Measurements from ENCODE around the gene EBLN1. TPM values are rescaled to one million over a fixed set of nuclear protein-coding genes. Genes with fewer than 3 reads are reported as not detected.
"Not testable (repeated sequence)": the region's sequence is repeated elsewhere in the genome, so short reads cannot be mapped to it uniquely, and the experiment has no call there.

The EBLN1 gene
- total RNA-seq, 2 experiments from 2014 or later = not detected

- POLR2A ChIA-PET = no interaction called here
- CTCF ChIA-PET = no interaction called here
- peaks cover 15% of the 10 kb centered on the region for H3K27me3 Mint-ChIP-seq (ENCODE audit: low read depth)
- no peak overlapping the region for H3K4me3 Mint-ChIP-seq
- no peak for ATAC-seq
- no peak for DNase-seq
- H3K36me3 Mint-ChIP-seq (ENCODE audit: low read depth) = peaks cover 5% of the 10 kb centered on the region
- H3K4me1 Mint-ChIP-seq (ENCODE audit: low read depth) = peaks cover 31% of the 10 kb centered on the region
- H3K9me3 Mint-ChIP-seq (ENCODE audit: insufficient read depth) = no peaks in the 10 kb centered on the region
- no peak overlapping the region for H3K27ac Mint-ChIP-seq
Observed at GRCh38 chr10:22226599-22226998, 8.8 kb upstream of the EBLN1 start.

GRCh38 chr10:22222236-22223190 is 4.7 kb upstream of the EBLN1 start:
- DNase-seq (no peak), ATAC-seq (no peak)
- Mint-ChIP-seq H3K27ac (no peak overlapping the region), H3K4me3 (no peak overlapping the region), H3K27me3 (ENCODE audit: low read depth) (peaks cover 12% of the 10 kb centered on the region), H3K9me3 (ENCODE audit: insufficient read depth) (no peaks in the 10 kb centered on the region), H3K36me3 (ENCODE audit: low read depth) (peaks cover 2% of the 10 kb centered on the region), H3K4me1 (ENCODE audit: low read depth) (peaks cover 10% of the 10 kb centered on the region)
- ChIA-PET POLR2A (no interaction called here), CTCF (no interaction called here)

GRCh38 chr10:22219308-22219707 is 1.5 kb upstream of the EBLN1 start:
- POLR2A ChIA-PET = no interaction called here
- no peak overlapping the region for H3K27ac Mint-ChIP-seq
- H3K27me3 Mint-ChIP-seq (ENCODE audit: low read depth) = peaks cover 4% of the 10 kb centered on the region
- H3K36me3 Mint-ChIP-seq (ENCODE audit: low read depth) = peaks cover 2% of the 10 kb centered on the region
- no peak overlapping the region for H3K4me3 Mint-ChIP-seq
- DNase-seq = no peak
- CTCF ChIA-PET = interaction anchor here (1.2 to 2.1 kb wide), 2 partner anchors 9 to 228 kb away, joined by 3 to 8 read pairs; no protein-coding TSS in a partner anchor
- no peaks in the 10 kb centered on the region for H3K9me3 Mint-ChIP-seq (ENCODE audit: insufficient read depth)
- no peak for ATAC-seq
- H3K4me1 Mint-ChIP-seq (ENCODE audit: low read depth) = peaks cover 10% of the 10 kb centered on the region

- H3K4me3 Mint-ChIP-seq = no peak overlapping the region
- peaks cover 4% of the 10 kb centered on the region for H3K27me3 Mint-ChIP-seq (ENCODE audit: low read depth)
- POLR2A ChIA-PET = interaction anchor here (0.6 kb wide), 1 partner anchor 726 kb away, joined by 3 read pairs; no protein-coding TSS in a partner anchor
- CTCF ChIA-PET = interaction anchor here (1.2 to 2.1 kb wide), 2 partner anchors 10 to 227 kb away, joined by 3 to 8 read pairs; no protein-coding TSS in a partner anchor
- no peak for DNase-seq
- peaks cover 2% of the 10 kb centered on the region for H3K36me3 Mint-ChIP-seq (ENCODE audit: low read depth)
- H3K27ac Mint-ChIP-seq = no peak overlapping the region
- no peak for ATAC-seq
- H3K4me1 Mint-ChIP-seq (ENCODE audit: low read depth) = peaks cover 10% of the 10 kb centered on the region
- H3K9me3 Mint-ChIP-seq (ENCODE audit: insufficient read depth) = no peaks in the 10 kb centered on the region
Observed at GRCh38 chr10:22218448-22218847, 633 bp upstream of the EBLN1 start.

GRCh38 chr10:22217084-22217483 is 731 bp downstream of the EBLN1 start:
- H3K27me3 Mint-ChIP-seq (ENCODE audit: low read depth); H3K4me3 Mint-ChIP-seq; POLR2A ChIA-PET; H3K4me1 Mint-ChIP-seq (ENCODE audit: low read depth); H3K9me3 Mint-ChIP-seq (ENCODE audit: insufficient read depth); H3K36me3 Mint-ChIP-seq (ENCODE audit: low read depth); CTCF ChIA-PET; H3K27ac Mint-ChIP-seq; ATAC-seq; DNase-seq: not testable (repeated sequence)

GRCh38 chr10:22210267-22210666 is 7.5 kb downstream of the EBLN1 start:
- ChIA-PET CTCF (no interaction called here), POLR2A (no interaction called here)
- DNase-seq (no peak), ATAC-seq (no peak)
- Mint-ChIP-seq H3K9me3 (ENCODE audit: insufficient read depth) (no peaks in the 10 kb centered on the region), H3K27me3 (ENCODE audit: low read depth) (peaks cover 17% of the 10 kb centered on the region), H3K36me3 (ENCODE audit: low read depth) (no peaks in the 10 kb centered on the region), H3K27ac (no peak overlapping the region), H3K4me1 (ENCODE audit: low read depth) (peaks cover 4% of the 10 kb centered on the region), H3K4me3 (no peak overlapping the region)

GRCh38 chr10:22193945-22194344 is 23.9 kb downstream of the EBLN1 start:
- ChIA-PET CTCF (no interaction called here), POLR2A (no interaction called here)
- no peak overlapping the region for H3K4me3 Mint-ChIP-seq
- no peak for ATAC-seq
- H3K9me3 Mint-ChIP-seq (ENCODE audit: insufficient read depth) = no peaks in the 10 kb centered on the region
- DNase-seq = no peak
- no peaks in the 10 kb centered on the region for H3K4me1 Mint-ChIP-seq (ENCODE audit: low read depth)
- H3K27me3 Mint-ChIP-seq (ENCODE audit: low read depth) = peaks cover 4% of the 10 kb centered on the region
- no peak overlapping the region for H3K27ac Mint-ChIP-seq
- no peaks in the 10 kb centered on the region for H3K36me3 Mint-ChIP-seq (ENCODE audit: low read depth)

- ChIA-PET POLR2A (no interaction called here), CTCF (no interaction called here)
- no peaks in the 10 kb centered on the region for H3K36me3 Mint-ChIP-seq (ENCODE audit: low read depth)
- H3K27ac Mint-ChIP-seq = no peak overlapping the region
- no peak for DNase-seq
- H3K4me3 Mint-ChIP-seq = no peak overlapping the region
- H3K4me1 Mint-ChIP-seq (ENCODE audit: low read depth) = no peaks in the 10 kb centered on the region
- no peak for ATAC-seq
- H3K9me3 Mint-ChIP-seq (ENCODE audit: insufficient read depth) = no peaks in the 10 kb centered on the region
- peaks cover 19% of the 10 kb centered on the region for H3K27me3 Mint-ChIP-seq (ENCODE audit: low read depth)
Observed at GRCh38 chr10:22185586-22185985, 32.2 kb downstream of the EBLN1 start.

GRCh38 chr10:22183771-22184461 is 33.9 kb downstream of the EBLN1 start:
- Mint-ChIP-seq H3K27me3 (ENCODE audit: low read depth) (peaks cover 21% of the 10 kb centered on the region), H3K4me1 (ENCODE audit: low read depth) (no peaks in the 10 kb centered on the region), H3K27ac (no peak overlapping the region), H3K36me3 (ENCODE audit: low read depth) (no peaks in the 10 kb centered on the region), H3K4me3 (no peak overlapping the region), H3K9me3 (ENCODE audit: insufficient read depth) (no peaks in the 10 kb centered on the region)
- ChIA-PET POLR2A (no interaction called here), CTCF (no interaction called here)
- ATAC-seq = no peak
- no peak for DNase-seq

GRCh38 chr10:22180724-22181123 is 37.1 kb downstream of the EBLN1 start:
- CTCF ChIA-PET = no interaction called here
- POLR2A ChIA-PET = no interaction called here

GRCh38 chr10:22174442-22174841 is 43.4 kb downstream of the EBLN1 start:
- POLR2A ChIA-PET = no interaction called here
- Mint-ChIP-seq H3K27me3 (ENCODE audit: low read depth) (peaks cover 6% of the 10 kb centered on the region), H3K4me1 (ENCODE audit: low read depth) (no peaks in the 10 kb centered on the region), H3K27ac (no peak overlapping the region), H3K36me3 (ENCODE audit: low read depth) (no peaks in the 10 kb centered on the region), H3K9me3 (ENCODE audit: insufficient read depth) (peaks cover 3% of the 10 kb centered on the region), H3K4me3 (no peak overlapping the region)
- CTCF ChIA-PET = no interaction called here
- DNase-seq (no peak), ATAC-seq (no peak)

More at GRCh38 chr10:22180724-22181123, 37.1 kb downstream of the EBLN1 start:
- H3K4me3 Mint-ChIP-seq = no peak overlapping the region
- no peak overlapping the region for H3K27ac Mint-ChIP-seq
- ATAC-seq = no peak
- H3K9me3 Mint-ChIP-seq (ENCODE audit: insufficient read depth) = no peaks in the 10 kb centered on the region
- DNase-seq = no peak
- no peaks in the 10 kb centered on the region for H3K36me3 Mint-ChIP-seq (ENCODE audit: low read depth)
- H3K27me3 Mint-ChIP-seq (ENCODE audit: low read depth) = peaks cover 15% of the 10 kb centered on the region
- H3K4me1 Mint-ChIP-seq (ENCODE audit: low read depth) = no peaks in the 10 kb centered on the region

GRCh38 chr10:22171131-22171530 is 46.7 kb downstream of the EBLN1 start:
- H3K4me1 Mint-ChIP-seq (ENCODE audit: low read depth) = peaks cover 4% of the 10 kb centered on the region
- peaks cover 2% of the 10 kb centered on the region for H3K36me3 Mint-ChIP-seq (ENCODE audit: low read depth)
- no peak overlapping the region for H3K4me3 Mint-ChIP-seq
- peaks cover 3% of the 10 kb centered on the region for H3K9me3 Mint-ChIP-seq (ENCODE audit: insufficient read depth)
- H3K27me3 Mint-ChIP-seq (ENCODE audit: low read depth) = peaks cover 6% of the 10 kb centered on the region
- ChIA-PET CTCF (no interaction called here), POLR2A (no interaction called here)
- DNase-seq (no peak), ATAC-seq (no peak)
- H3K27ac Mint-ChIP-seq = no peak overlapping the region

Measured in activated CD8-positive, alpha-beta T cell treated with anti-CD3 and anti-CD28 coated beads, Interleukin-2, amount 10 ng/mL, durations not matched to agents 7 days and 5 days (primary cell).